Measurements from ENCODE around the gene ZNF446.
A peak's percentile ranks its signal among the peaks of the same experiment; 100 is the strongest.

Gene ZNF446

GRCh38 chr19:58450856-58451357 lies 25.2 kb upstream of the ZNF446 start:
- Histone ChIP-seq H3K79me2 (ENCODE audit: low read length) (peaks cover 4% of the 10 kb centered on the region; the same call in 1 of the 2 replicates), H2AFZ (ENCODE audit: low read depth, low read length) (peak overlapping the region; percentile 79), H3K4me1 (ENCODE audit: low read length) (peaks cover 8% of the 10 kb centered on the region), H3K36me3 (replicated peaks; ENCODE audit: low read depth, low read length) (peaks cover 3% of the 10 kb centered on the region), H3K27ac (ENCODE audit: low read length) (no peak overlapping the region), H3K27me3 (ENCODE audit: low read depth, low read length) (peaks cover 9% of the 10 kb centered on the region; the same call in 1 of the 2 replicates), H4K20me1 (ENCODE audit: insufficient read depth, low read length) (no peaks in the 10 kb centered on the region), H3K9ac (ENCODE audit: low read length) (peak overlapping the region; percentile 14; the same call in 1 of the 2 replicates), H3K4me2 (ENCODE audit: low read length) (peak overlapping the region; percentile 83), H3K4me3 (ENCODE audit: low read length) (peak overlapping the region; percentile 86), H3K9me3 (ENCODE audit: insufficient read depth, low read length) (peaks cover 13% of the 10 kb centered on the region)
- TF ChIP-seq CTCF (IDR thresholded peaks at IDR 0.05; ENCODE audit: low read depth, low read length): no peak
- no peak for TF ChIP-seq EZH2phosphoT487 (IDR thresholded peaks at IDR 0.05; ENCODE audit: low read depth)

GRCh38 chr19:58451358-58452101 lies 24.6 kb upstream of the ZNF446 start, which contains the start of gene ZNF324B:
ZNF324B (plus strand) TSS chr19:58451622; CDS start chr19:58453702, 2,080 bp downstream.
- peak within 1 kb of the TSS; percentile 86 for H3K4me3 ChIP-seq (ENCODE audit: low read length)
- peak within 1 kb of the TSS; percentile 83 for H3K4me2 ChIP-seq (ENCODE audit: low read length)
- no peaks in the 10 kb centered on the region for H4K20me1 ChIP-seq (ENCODE audit: insufficient read depth, low read length)
- no peak for TF ChIP-seq CTCF (IDR thresholded peaks at IDR 0.05; ENCODE audit: low read depth, low read length)
- TF ChIP-seq EZH2phosphoT487 (IDR thresholded peaks at IDR 0.05; ENCODE audit: low read depth): no peak
- H3K9ac ChIP-seq (ENCODE audit: low read length): peak within 1 kb of the TSS; percentile 70
- peaks cover 9% of the 10 kb centered on the region; the same call in 1 of the 2 replicates for H3K27me3 ChIP-seq (ENCODE audit: low read depth, low read length)
- H2AFZ ChIP-seq (ENCODE audit: low read depth, low read length): peak within 1 kb of the TSS; percentile 79
- peaks cover 13% of the 10 kb centered on the region for H3K9me3 ChIP-seq (ENCODE audit: insufficient read depth, low read length)
- H3K36me3 ChIP-seq (replicated peaks; ENCODE audit: low read depth, low read length): peaks cover 7% of the 10 kb centered on the region
- peaks cover 8% of the 10 kb centered on the region for H3K4me1 ChIP-seq (ENCODE audit: low read length)
- H3K79me2 ChIP-seq (ENCODE audit: low read length): peaks cover 4% of the 10 kb centered on the region; the same call in 1 of the 2 replicates
- H3K27ac ChIP-seq (ENCODE audit: low read length): no peak within 1 kb of the TSS

- Histone ChIP-seq H3K9ac (ENCODE audit: low read length) (no peak overlapping the region), H3K36me3 (replicated peaks; ENCODE audit: low read depth, low read length) (peaks cover 15% of the 10 kb centered on the region), H3K4me2 (ENCODE audit: low read length) (no peak overlapping the region), H3K4me1 (ENCODE audit: low read length) (peaks cover 8% of the 10 kb centered on the region), H3K27me3 (ENCODE audit: low read depth, low read length) (peaks cover 9% of the 10 kb centered on the region; the same call in 1 of the 2 replicates), H3K79me2 (ENCODE audit: low read length) (peaks cover 4% of the 10 kb centered on the region; the same call in 1 of the 2 replicates), H3K9me3 (ENCODE audit: insufficient read depth, low read length) (peaks cover 10% of the 10 kb centered on the region), H3K4me3 (ENCODE audit: low read length) (no peak overlapping the region), H2AFZ (ENCODE audit: low read depth, low read length) (no peak overlapping the region), H3K27ac (ENCODE audit: low read length) (no peak overlapping the region), H4K20me1 (ENCODE audit: insufficient read depth, low read length) (no peaks in the 10 kb centered on the region)
- TF ChIP-seq CTCF (IDR thresholded peaks at IDR 0.05; ENCODE audit: low read depth, low read length) (no peak), EZH2phosphoT487 (IDR thresholded peaks at IDR 0.05; ENCODE audit: low read depth) (no peak)
Measured at GRCh38 chr19:58453743-58454142, 22.4 kb upstream of the ZNF446 start.

- H3K27ac ChIP-seq (ENCODE audit: low read length): no peak overlapping the region
Measured at GRCh38 chr19:58455306-58455705, 20.8 kb upstream of the ZNF446 start.

More at GRCh38 chr19:58455306-58455705, 20.8 kb upstream of the ZNF446 start:
- Histone ChIP-seq H3K9me3 (ENCODE audit: insufficient read depth, low read length) (no peaks in the 10 kb centered on the region; the same call in 1 of the 2 replicates), H3K9ac (ENCODE audit: low read length) (no peak overlapping the region), H3K79me2 (ENCODE audit: low read length) (peaks cover 4% of the 10 kb centered on the region; the same call in 1 of the 2 replicates), H2AFZ (ENCODE audit: low read depth, low read length) (no peak overlapping the region), H3K4me2 (ENCODE audit: low read length) (no peak overlapping the region), H3K4me3 (ENCODE audit: low read length) (no peak overlapping the region), H4K20me1 (ENCODE audit: insufficient read depth, low read length) (no peaks in the 10 kb centered on the region), H3K36me3 (replicated peaks; ENCODE audit: low read depth, low read length) (peaks cover 15% of the 10 kb centered on the region), H3K27me3 (ENCODE audit: low read depth, low read length) (0 out of 2 replicates have a peak, but pooled peaks cover 6% of the 10 kb centered on the region), H3K4me1 (ENCODE audit: low read length) (peaks cover 8% of the 10 kb centered on the region)
- TF ChIP-seq CTCF (IDR thresholded peaks at IDR 0.05; ENCODE audit: low read depth, low read length): no peak
- no peak for TF ChIP-seq EZH2phosphoT487 (IDR thresholded peaks at IDR 0.05; ENCODE audit: low read depth)
